GM19452 (cell line): ENCODE measurements around the gene SHISA6.

Experiments
- ATAC-seq: cut with Tn5 transposase; IDR thresholded peaks from one replicate; pipeline ENCODE4 v1.9.1; 2021; ENCODE audit not compliant: unreplicated experiment

Gene SHISA6

DNA sequence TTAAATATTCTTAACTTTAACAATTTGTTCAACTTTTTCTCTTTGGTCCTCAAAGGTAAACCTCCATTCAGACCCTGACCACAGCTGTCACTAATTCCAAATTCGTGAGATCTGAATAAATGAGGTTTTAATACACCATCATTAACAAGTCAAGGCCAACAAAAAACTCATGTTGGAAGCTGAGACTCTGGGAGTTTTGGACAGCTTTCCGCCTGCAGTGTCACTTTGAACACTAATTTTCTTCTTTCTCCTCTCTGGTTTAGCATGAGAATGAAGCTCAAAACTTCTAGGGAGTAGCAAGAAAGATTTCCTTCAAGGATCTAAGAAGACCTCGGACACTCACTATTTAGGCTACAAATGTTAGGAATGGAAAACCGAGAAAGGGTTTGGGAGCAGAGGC is 324.6 kb downstream of the SHISA6 start:
- no peak for ATAC-seq

DNA sequence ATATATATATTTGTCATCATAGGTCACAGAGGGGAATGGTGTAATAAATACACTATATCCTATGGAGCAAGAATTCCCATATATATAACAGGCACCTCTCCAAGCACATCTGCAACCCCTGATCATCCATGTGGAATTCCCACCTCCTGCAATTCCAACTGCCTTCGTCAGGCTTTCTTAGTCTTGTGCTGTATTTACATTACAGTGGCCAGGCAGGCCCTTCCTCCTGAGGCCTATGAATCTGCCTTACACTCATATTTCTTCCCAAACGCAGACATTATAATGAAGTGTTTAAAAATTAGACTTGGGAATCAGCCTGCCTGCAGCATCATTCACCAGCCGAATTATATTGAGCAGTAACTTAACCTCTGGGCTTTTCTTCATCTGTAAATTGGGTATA is 338.0 kb downstream of the SHISA6 start:
- ATAC-seq, result no peak

DNA sequence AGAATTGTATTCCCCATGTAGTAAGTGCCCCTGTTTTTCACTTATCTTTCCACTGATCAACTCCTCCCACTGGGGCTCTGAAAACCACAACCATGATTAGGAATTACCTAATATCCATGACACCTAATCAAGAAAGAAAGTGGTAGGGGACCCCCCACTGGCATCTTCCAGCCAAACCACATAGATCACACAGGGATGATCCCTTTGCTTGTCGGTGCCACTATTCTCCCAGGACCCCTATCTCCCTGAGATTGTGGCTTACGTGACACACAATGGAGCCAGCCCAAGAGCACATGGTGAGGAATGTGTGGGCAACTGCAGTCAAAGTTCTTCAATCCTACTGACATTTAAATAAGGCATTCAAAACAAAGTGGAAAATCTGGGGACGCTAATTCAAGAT is 339.7 kb downstream of the SHISA6 start:
- no peak for ATAC-seq

DNA sequence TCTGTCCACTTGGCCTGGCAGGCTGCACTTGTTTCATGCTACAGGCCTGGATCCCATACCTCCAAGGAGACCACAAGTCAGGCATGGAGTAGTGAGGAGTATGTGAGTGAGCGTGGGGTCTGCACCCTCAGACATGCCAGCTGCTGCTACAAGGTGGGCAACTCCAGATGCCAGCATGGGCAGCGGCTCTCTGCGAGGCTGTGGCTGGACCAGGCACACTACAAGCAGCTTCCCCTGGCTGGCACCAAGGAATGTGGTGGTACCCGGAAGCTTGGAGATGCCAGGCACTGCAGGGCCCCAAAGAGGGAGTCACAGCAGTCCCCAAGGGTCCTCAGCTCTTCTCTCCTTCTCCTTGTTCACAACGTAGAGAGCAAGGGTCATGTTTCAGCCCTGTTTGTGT is 341.2 kb downstream of the SHISA6 start:
- no peak for ATAC-seq

DNA sequence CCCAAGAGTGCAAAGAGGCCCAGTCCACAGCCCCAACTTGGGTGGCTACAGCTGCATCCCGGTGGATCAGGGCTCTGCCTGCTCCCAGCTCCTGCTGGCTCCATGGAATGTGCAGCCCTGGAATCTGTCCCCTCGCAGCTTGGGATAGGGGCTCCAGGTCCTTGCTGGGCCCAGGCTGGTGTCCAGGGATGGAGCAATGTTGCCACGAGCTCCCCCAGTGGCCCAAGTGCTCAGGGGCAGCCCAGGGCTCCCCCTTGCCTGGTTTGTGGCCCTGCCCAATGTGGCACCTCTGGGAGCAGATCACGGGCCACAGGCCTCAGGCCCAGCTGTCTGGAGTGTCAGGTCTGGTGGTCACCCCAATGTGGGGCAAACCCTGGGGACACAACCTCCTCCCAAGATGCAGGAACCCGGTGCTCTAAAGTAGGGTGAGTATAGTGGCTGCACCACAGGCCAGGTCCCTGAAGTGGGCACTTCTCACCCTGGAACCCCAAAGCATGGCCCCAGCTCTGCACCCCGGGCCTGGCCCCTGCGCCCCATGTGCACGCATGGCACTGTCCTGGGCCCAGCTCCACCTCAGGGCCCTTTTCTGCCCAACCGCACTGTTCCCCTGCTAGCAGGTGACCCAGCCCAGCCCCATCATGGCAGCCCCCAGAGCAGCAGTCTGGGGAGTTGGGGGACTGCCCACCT is 342.4 kb downstream of the SHISA6 start:
- no peak for ATAC-seq

DNA sequence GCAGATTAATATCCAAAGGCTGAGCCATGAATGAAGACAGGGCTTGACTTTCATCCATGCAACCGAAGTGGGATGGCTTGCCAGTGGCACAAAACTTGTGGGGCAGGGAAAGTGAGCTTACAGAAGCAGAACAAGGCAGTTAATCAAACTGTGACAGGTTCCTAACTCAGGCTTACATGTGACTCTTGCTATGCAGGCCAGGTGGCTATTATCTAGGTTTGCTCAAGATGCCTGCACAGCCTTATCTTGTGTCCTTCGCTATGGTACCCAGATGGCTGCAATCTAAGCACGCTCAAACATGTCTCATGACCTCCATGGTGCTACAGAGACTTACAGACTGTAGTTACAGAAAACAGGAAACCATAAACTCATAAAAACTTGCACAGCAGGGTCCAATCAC is 348.7 kb downstream of the SHISA6 start:
- no peak for ATAC-seq

DNA sequence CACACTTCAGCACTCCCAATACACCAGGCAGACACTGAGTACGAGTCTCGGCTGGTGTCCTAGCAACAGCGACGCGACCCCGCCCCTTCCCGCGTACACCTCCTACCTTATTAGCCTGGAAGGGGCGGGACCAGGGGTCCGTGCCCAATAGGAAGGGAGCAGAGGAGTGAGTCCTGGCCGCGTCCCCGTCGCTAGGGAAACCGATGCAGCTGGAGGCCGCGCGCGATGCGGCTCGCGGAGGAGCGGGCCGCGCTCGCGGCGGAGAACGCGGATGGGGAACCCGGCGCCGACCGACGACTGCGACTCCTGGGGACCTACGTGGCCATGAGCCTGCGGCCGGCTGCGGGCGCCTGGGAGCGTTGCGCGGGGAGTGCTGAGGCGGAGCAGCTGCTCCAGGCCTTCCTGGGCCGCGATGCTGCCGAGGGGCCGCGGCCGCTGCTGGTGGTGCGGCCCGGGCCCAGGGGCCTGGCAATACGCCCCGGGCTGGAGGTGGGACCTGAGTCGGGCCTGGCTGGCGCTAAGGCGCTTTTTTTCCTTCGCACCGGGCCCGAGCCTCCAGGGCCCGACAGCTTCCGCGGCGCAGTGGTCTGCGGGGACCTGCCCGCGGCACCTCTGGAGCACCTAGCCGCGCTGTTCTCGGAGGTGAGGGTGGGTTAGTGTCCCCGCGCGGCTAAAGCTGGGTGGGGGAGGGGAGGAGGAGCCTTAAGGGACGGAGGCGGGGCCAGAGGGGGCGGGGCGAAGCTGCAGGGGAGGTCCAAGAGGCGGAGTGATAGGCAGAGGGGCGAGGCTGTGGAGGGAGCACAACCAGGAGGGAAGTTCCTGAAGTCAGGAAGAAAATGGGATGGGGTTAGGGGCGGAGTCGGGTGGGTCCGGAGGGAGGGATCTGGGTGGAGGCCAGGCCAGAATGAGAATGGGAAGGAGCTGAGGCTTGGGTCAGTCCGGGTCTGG is 357.5 kb downstream of the SHISA6 start, which contains the start of gene DNAH9:
TSS of gene DNAH9 (plus strand) at position 197 of the 948 bp plus-strand sequence. CDS start at position 226, 29 bp downstream.
- no peak for ATAC-seq

DNA sequence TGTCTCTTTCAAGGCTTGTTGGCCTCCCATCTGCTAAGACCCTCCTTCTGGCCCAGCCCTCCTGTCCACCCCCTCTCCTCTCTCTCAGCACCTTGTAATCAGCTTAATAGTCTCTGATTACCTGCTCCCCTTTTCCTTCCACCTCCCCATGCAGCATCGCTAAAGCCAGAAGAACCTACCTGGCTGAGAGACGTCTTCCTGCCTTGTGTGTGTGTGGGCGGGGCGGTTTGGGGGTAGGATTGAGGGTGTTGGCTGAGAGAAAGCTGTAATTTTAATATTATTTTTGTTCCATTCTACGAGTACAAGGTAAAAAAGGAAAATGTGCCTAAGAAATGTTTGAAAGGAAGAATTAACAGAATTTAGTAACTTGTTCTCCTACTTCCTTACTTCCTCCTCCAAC is 360.6 kb downstream of the SHISA6 start:
- no peak for ATAC-seq

DNA sequence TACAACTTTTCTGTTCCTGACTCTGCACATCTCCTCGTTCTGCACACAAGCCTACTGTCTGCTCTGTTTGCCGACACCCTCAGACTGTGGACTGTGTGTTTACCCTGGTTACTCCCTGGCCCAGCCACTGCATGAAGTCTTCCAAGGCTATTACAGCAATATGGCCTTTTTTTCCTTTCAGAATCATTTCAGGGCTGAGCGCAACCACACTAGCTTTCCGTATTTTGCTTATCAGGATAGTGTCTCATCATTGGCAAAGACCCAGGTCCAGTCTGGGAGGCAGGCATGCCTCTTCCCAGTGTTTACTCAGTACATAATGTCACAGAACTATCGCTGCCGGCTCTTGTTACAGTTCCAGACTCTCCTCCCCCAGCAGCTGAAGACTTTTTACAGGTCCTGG is 367.4 kb downstream of the SHISA6 start:
- ATAC-seq, result no peak

DNA sequence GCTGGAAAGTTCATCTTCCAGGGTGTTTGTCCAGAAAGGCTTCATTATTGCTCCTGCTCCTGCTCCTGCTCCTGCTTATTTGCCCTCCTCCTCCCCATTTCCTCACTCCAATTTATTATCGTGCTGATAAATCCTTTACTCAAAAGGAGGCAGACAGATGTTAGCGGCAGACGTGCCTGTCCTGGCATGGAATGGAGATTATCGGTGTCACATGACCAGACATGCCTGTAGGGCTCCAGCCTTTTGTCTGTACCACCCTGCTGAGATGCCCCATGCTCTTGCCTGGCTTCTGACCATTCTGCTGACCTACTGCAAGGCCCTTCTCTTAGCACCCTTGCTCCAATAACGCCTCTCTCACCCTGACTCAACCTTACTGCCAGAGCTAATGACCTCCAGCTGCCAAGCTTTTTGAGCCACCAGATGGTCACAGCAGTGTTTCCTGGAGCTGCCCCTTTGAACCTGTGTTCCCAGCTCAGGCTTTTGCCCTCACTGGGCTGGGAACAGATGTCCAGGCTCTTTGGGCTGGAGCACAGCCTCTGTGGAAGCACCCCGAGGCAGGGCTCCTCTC is 370.1 kb downstream of the SHISA6 start:
- ATAC-seq, result no peak

DNA sequence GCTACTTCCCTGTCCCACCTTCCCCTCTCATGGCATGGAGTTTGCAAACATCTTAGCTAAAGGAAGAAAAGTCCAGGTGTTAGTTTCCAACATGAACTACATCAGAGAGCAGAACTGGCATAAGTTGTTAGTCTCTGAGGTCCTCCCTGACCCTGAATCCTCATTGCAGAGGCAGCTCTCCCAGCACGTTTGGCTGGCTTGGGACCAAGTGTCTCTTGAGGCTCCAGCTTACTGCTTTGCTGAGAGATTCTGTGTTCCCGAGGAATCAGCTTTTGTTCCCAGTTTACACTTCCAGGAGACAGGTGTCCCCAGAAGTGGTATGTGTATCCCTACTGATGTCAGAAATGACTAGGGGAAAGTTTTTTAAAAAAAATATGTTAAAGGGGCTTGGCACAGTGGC is 371.9 kb downstream of the SHISA6 start:
- ATAC-seq, result no peak
